ENCODE results near the gene BCOR. TPM values are rescaled to one million over a fixed set of nuclear protein-coding genes. Genes with fewer than 3 reads are reported as not detected.
A peak's percentile ranks its signal among the peaks of the same experiment; 100 is the strongest.

The BCOR gene
- total and polyA plus RNA-seq, 9 of the 15 experiments (the other 6 are each of a cell fraction or from before 2014, with no cell fraction given) = 27.5 to 113 (median 37.6) TPM

DNA sequence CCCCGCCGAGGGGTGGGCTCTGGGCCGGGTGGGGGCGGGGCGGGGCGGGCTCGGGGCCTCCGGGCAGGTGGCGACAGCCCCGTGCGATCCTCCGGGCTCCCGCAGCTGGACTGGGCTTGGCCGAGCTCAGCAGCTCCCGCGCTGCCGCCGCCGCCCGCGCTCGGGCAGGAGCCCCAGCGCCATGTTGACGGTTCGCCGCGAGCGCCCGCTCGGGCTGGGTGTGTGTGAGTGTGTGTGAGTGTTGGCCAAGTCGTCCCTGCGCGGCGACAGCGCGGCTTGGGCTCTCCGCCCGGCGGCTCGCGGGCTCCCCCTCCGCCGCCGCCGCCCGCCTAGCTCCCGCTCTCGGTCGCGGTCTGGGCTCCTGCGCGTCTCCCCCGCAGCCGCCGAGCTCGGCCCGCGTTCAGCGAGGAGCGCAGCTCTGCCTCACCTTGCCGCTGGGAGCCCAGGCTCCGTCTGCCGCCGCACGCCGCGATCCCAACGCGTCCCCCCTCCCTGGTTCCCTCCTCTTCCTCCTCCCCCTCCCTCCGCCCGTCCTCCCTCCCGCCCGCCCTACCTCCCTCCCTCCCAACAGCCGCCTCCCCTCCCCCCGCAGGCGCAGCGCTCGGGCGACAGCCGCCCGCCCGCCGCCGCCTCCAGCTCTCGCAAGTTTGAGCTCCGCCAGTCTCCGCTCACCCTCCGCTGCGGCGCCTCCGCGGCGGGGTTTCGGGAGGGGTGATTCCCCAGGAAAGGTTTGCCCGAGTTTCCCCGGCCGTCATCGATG, at the start of gene BCOR (continued):
- TF ChIP-seq ETV1 (tag; conservative IDR thresholded peaks at IDR 0.05; ENCODE audit: low read depth) = no peak
- no peak for TF ChIP-seq EHMT2 (IDR thresholded peaks at IDR 0.05)
- TF ChIP-seq STAT5B (CRISPR knock-in tag; IDR thresholded peaks at IDR 0.05) = no peak
- TF ChIP-seq ZNF347 (CRISPR knock-in tag; IDR thresholded peaks at IDR 0.05; ENCODE audit: low read depth) = no peak
- TF ChIP-seq FOS (IDR thresholded peaks at IDR 0.05; ENCODE audit: extremely low read depth, insufficient read length) = no peak
- TF ChIP-seq MBD1 (CRISPR knock-in tag; IDR thresholded peaks at IDR 0.05) = no peak
- TF ChIP-seq, protein P1, sequence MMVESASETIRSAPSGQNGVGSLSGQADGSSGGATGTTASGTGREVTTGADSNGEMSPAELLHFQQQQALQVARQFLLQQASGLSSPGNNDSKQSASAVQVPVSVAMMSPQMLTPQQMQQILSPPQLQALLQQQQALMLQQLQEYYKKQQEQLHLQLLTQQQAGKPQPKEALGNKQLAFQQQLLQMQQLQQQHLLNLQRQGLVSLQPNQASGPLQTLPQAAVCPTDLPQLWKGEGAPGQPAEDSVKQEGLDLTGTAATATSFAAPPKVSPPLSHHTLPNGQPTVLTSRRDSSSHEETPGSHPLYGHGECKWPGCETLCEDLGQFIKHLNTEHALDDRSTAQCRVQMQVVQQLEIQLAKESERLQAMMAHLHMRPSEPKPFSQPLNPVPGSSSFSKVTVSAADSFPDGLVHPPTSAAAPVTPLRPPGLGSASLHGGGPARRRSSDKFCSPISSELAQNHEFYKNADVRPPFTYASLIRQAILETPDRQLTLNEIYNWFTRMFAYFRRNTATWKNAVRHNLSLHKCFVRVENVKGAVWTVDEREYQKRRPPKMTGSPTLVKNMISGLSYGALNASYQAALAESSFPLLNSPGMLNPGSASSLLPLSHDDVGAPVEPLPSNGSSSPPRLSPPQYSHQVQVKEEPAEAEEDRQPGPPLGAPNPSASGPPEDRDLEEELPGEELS (CRISPR knock-in tag; IDR thresholded peaks at IDR 0.05; ENCODE audit: borderline replicate concordance) = no peak
- TF ChIP-seq ZNF778 (CRISPR knock-in tag; IDR thresholded peaks at IDR 0.05) = no peak
- TF ChIP-seq POLR3G (IDR thresholded peaks at IDR 0.05; ENCODE audit: extremely low read depth, insufficient read length, insufficient replicate concordance) = no peak
- TF ChIP-seq, protein P2, sequence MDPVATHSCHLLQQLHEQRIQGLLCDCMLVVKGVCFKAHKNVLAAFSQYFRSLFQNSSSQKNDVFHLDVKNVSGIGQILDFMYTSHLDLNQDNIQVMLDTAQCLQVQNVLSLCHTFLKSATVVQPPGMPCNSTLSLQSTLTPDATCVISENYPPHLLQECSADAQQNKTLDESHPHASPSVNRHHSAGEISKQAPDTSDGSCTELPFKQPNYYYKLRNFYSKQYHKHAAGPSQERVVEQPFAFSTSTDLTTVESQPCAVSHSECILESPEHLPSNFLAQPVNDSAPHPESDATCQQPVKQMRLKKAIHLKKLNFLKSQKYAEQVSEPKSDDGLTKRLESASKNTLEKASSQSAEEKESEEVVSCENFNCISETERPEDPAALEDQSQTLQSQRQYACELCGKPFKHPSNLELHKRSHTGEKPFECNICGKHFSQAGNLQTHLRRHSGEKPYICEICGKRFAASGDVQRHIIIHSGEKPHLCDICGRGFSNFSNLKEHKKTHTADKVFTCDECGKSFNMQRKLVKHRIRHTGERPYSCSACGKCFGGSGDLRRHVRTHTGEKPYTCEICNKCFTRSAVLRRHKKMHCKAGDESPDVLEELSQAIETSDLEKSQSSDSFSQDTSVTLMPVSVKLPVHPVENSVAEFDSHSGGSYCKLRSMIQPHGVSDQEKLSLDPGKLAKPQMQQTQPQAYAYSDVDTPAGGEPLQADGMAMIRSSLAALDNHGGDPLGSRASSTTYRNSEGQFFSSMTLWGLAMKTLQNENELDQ (CRISPR knock-in tag; IDR thresholded peaks at IDR 0.05; ENCODE audit: borderline replicate concordance) = no peak
- TF ChIP-seq RBM17 (IDR thresholded peaks at IDR 0.05; ENCODE audit: borderline replicate concordance, low read depth, low read length) = no peak
- no peak for TF ChIP-seq CBFA2T2 (conservative IDR thresholded peaks at IDR 0.05)
- peak in 1 of 2 experiments; percentile 75 for TF ChIP-seq E2F6 (IDR thresholded peaks at IDR 0.05; ENCODE audit: borderline replicate concordance in 1 of 2, extremely low read depth in 1 of 2, insufficient read depth in 1 of 2, insufficient read length in 1 of 2, low read depth in 1 of 2, low read length in 1 of 2, poor library complexity in 1 of 2, severe bottlenecking in 1 of 2)
- peak; percentile 16 to 45; a peak in 1 of 4 replicates for TF ChIP-seq SIN3A (IDR thresholded peaks at IDR 0.05; ENCODE audit: borderline replicate concordance in 2 of 2, control insufficient read depth in 1 of 2, low read depth in 2 of 2, low read length in 2 of 2)
- TF ChIP-seq XRCC5 (IDR thresholded peaks at IDR 0.05; ENCODE audit: low read depth, low read length) = no peak
- TF ChIP-seq MCM3 (IDR thresholded peaks at IDR 0.05) = no peak
- no peak for TF ChIP-seq ZNF197 (CRISPR knock-in tag; IDR thresholded peaks at IDR 0.05; ENCODE audit: low read depth)
- TF ChIP-seq ZNF140 (CRISPR knock-in tag; IDR thresholded peaks at IDR 0.05) = no peak
- no peak for TF ChIP-seq ZNF239 (CRISPR knock-in tag; IDR thresholded peaks at IDR 0.05)
- no peak for TF ChIP-seq HDAC2 (IDR thresholded peaks at IDR 0.05)
- TF ChIP-seq MYNN (IDR thresholded peaks at IDR 0.05) = no peak
- no peak for TF ChIP-seq MYNN (CRISPR knock-in tag; IDR thresholded peaks at IDR 0.05)
